B cell (primary cell): Measurements from ENCODE around the gene DYRK3.

Source experiments
- EZH2 ChIP-seq: IDR thresholded peaks from 2 replicates; pipeline ENCODE4 v1.6.1; 2012; ENCODE audit warnings: borderline replicate concordance, low read depth, mild to moderate bottlenecking, moderate library complexity, low read length; ENCODE audit not compliant: insufficient read depth, poor library complexity, severe bottlenecking
- TF ChIP-seq, protein P1 (sequence below): fragments of 200-600 bp; IDR thresholded peaks from one replicate; pipeline ENCODE4 v1.8.0; 2022; ENCODE audit warnings: antibody characterized with exemption, mild to moderate bottlenecking

DNA sequence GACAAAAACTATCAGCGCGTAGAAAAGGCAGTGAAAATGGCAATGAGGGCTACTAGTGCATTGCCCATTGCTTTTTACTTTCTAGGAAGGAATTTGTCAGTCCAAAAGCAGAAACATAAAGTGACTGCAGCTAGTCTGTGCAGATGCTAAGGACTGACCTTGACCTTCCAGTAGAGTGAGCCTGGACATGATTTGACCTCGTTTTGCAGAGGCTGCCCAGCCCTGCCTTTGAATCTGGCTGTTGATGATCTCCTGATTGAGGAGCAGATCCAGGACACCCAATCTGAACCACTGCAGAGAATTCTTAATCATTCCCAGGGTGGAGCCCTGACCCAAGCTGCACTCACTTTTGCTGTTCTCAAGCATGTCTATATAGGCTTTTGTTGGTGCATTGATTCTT is 21.6 kb downstream of the DYRK3 start:
- TF ChIP-seq, protein P1, sequence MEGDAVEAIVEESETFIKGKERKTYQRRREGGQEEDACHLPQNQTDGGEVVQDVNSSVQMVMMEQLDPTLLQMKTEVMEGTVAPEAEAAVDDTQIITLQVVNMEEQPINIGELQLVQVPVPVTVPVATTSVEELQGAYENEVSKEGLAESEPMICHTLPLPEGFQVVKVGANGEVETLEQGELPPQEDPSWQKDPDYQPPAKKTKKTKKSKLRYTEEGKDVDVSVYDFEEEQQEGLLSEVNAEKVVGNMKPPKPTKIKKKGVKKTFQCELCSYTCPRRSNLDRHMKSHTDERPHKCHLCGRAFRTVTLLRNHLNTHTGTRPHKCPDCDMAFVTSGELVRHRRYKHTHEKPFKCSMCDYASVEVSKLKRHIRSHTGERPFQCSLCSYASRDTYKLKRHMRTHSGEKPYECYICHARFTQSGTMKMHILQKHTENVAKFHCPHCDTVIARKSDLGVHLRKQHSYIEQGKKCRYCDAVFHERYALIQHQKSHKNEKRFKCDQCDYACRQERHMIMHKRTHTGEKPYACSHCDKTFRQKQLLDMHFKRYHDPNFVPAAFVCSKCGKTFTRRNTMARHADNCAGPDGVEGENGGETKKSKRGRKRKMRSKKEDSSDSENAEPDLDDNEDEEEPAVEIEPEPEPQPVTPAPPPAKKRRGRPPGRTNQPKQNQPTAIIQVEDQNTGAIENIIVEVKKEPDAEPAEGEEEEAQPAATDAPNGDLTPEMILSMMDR, result no peak
- TF ChIP-seq EZH2, result no peak
